Neuronal stem cell (in vitro differentiated cells): ENCODE measurements around the gene TMEM205.

ENCODE experiments used
- DNase-seq: peaks from one replicate; pipeline ENCODE4 v3.0.0-alpha.2; 2013; ENCODE audit warnings: low spot score
- H2AFZ ChIP-seq: one replicate; pipeline ENCODE4 v1.6.1; 2013; ENCODE audit warnings: mild to moderate bottlenecking, low read length, inconsistent platforms
- H2AK5ac ChIP-seq: 2 replicates; pipeline ENCODE4 v1.6.1; 2013; ENCODE audit warnings: low read depth, mild to moderate bottlenecking, inconsistent platforms, low read length, moderate library complexity, mixed read lengths
- H2BK120ac ChIP-seq: 2 replicates; pipeline ENCODE4 v1.6.1; 2013; ENCODE audit warnings: low read depth, mild to moderate bottlenecking, inconsistent platforms, low read length, moderate library complexity, mixed read lengths
- H2BK12ac ChIP-seq: one replicate; pipeline ENCODE4 v1.6.1; 2013; ENCODE audit warnings: low read length, inconsistent platforms
- H2BK15ac ChIP-seq: 2 replicates; pipeline ENCODE4 v1.6.1; 2013; ENCODE audit warnings: mild to moderate bottlenecking, low read length, inconsistent platforms, mixed read lengths
- H2BK5ac ChIP-seq: one replicate; pipeline ENCODE4 v1.6.1; 2013; ENCODE audit warnings: inconsistent platforms, mild to moderate bottlenecking, low read length, moderate library complexity
- H3K14ac ChIP-seq: one replicate; pipeline ENCODE4 v1.6.1; 2013; ENCODE audit warnings: low read length, inconsistent platforms
- H3K18ac ChIP-seq: 2 replicates; pipeline ENCODE4 v1.6.1; 2013; ENCODE audit warnings: low read length, inconsistent platforms
- H3K23ac ChIP-seq: 2 replicates; pipeline ENCODE4 v1.6.1; 2013; ENCODE audit warnings: low read depth, mild to moderate bottlenecking, mixed read lengths, low read length, inconsistent platforms; ENCODE audit not compliant: poor library complexity
- H3K27ac ChIP-seq: replicated peaks from 3 replicates; pipeline ENCODE4 v1.5.1; 2013; ENCODE audit warnings: low read length, inconsistent platforms
- H3K27me3 ChIP-seq, 3 experiments: 2 replicates each; pipeline ENCODE4 v1.6.1; 2013; ENCODE audit warnings: low read length in 3 of 3, mild to moderate bottlenecking in 2 of 3, inconsistent platforms in 1 of 3, low read depth in 1 of 3, mixed read lengths in 1 of 3, moderate library complexity in 1 of 3; ENCODE audit not compliant: control insufficient read depth in 3 of 3, insufficient read depth in 3 of 3
- H3K36me3 ChIP-seq, 2 donors: replicated peaks in 1 of 2; 2 replicates each; pipeline ENCODE4 v1.6.1; 2013; ENCODE audit warnings: low read length in 2 of 2; ENCODE audit not compliant: control insufficient read depth in 2 of 2, insufficient read depth in 2 of 2
- H3K4ac ChIP-seq: 2 replicates; pipeline ENCODE4 v1.6.1; 2013; ENCODE audit warnings: inconsistent platforms, mild to moderate bottlenecking, low read length, moderate library complexity
- H3K4me1 ChIP-seq, 2 donors: 1 replicate in 1 of 2; 2 replicates in 1 of 2; pipeline ENCODE4 v1.6.1; 2013; ENCODE audit warnings: low read length in 2 of 2, low read depth in 1 of 2; ENCODE audit not compliant: control insufficient read depth in 2 of 2, insufficient read depth in 1 of 2
- H3K4me2 ChIP-seq: one replicate; pipeline ENCODE4 v1.6.1; 2013; ENCODE audit warnings: mild to moderate bottlenecking, low read length, inconsistent platforms; ENCODE audit not compliant: insufficient read depth, poor library complexity, severe bottlenecking
- H3K4me3 ChIP-seq, 2 donors: 2 replicates each; pipeline ENCODE4 v1.5.1; 2013; ENCODE audit warnings: low read length in 2 of 2, mild to moderate bottlenecking in 2 of 2, inconsistent platforms in 1 of 2, moderate library complexity in 1 of 2
- H3K79me1 ChIP-seq: one replicate; pipeline ENCODE4 v1.6.1; 2013; ENCODE audit warnings: low read depth, mild to moderate bottlenecking, inconsistent platforms, low read length, moderate library complexity
- H3K9ac ChIP-seq: one replicate; pipeline ENCODE4 v1.6.1; 2013; ENCODE audit warnings: mild to moderate bottlenecking, low read depth, low read length, inconsistent platforms; ENCODE audit not compliant: poor library complexity
- H3K9me3 ChIP-seq, 2 donors: replicated peaks in 1 of 2; 2 replicates each; pipeline versions ENCODE3 to v1.6.1; 2013; ENCODE audit warnings: low read length in 2 of 2, mild to moderate bottlenecking in 2 of 2, inconsistent platforms in 1 of 2, low read depth in 1 of 2, mixed read lengths in 1 of 2, moderate library complexity in 1 of 2; ENCODE audit not compliant: control insufficient read depth in 2 of 2, insufficient read depth in 1 of 2
- H4K8ac ChIP-seq: one replicate; pipeline ENCODE4 v1.6.1; 2013; ENCODE audit warnings: low read depth, mild to moderate bottlenecking, inconsistent platforms, low read length, moderate library complexity
- H4K91ac ChIP-seq: one replicate; pipeline ENCODE4 v1.6.1; 2013; ENCODE audit warnings: low read length, low read depth, mild to moderate bottlenecking, inconsistent platforms; ENCODE audit not compliant: poor library complexity
- WGBS, 2 donors: extraction: QIAGEN DNeasy Blood & Tissue Kit; methylation state at CpG; one replicate each; pipeline ENCODE4 v1.1.7; 2013; ENCODE audit warnings: missing lambda C conversion rate in 2 of 2, mixed read lengths in 1 of 2; ENCODE audit not compliant: insufficient read length in 2 of 2, insufficient replicate concordance in 1 of 2; ENCODE audit errors: extremely low coverage in 2 of 2; 5-methylcytosine and 5-hydroxymethylcytosine counted together

Gene TMEM205

GRCh38 chr19:11367528-11367927 lies 21.5 kb upstream of the TMEM205 start:
- DNase-seq, result no peak
- H3K18ac ChIP-seq, result no peak overlapping the region
- H2AK5ac ChIP-seq, result no peak overlapping the region

GRCh38 chr19:11365557-11366117 lies 19.6 kb upstream of the TMEM205 start:
- H3K9ac ChIP-seq, result no peak overlapping the region
- no peak overlapping the region for H3K4ac ChIP-seq
- H3K4me2 ChIP-seq, result no peak overlapping the region
- WGBS, 2 donors, result no CpG with 5 or more reads among the region's 7 CpGs
- H2BK12ac ChIP-seq, result no peak overlapping the region
- DNase-seq, result no peak
- peaks cover 0 to 8% (median 0%) of the 10 kb centered on the region in 3 experiments for H3K27me3 ChIP-seq
- H3K14ac ChIP-seq, result no peak overlapping the region
- peaks cover 0 to 9% of the 10 kb centered on the region in 2 donors for H3K4me1 ChIP-seq
- no peak overlapping the region for H3K18ac ChIP-seq
- no peak overlapping the region for H2BK15ac ChIP-seq
- H2BK5ac ChIP-seq, result no peak overlapping the region
- peaks cover 0 to 5% of the 10 kb centered on the region in 2 donors for H3K36me3 ChIP-seq
- no peak overlapping the region for H4K8ac ChIP-seq
- H2BK120ac ChIP-seq, result no peak overlapping the region
- H3K9me3 ChIP-seq, result no peaks in the 10 kb centered on the region
- no peak overlapping the region for H3K23ac ChIP-seq
- H3K79me1 ChIP-seq, result no peaks in the 10 kb centered on the region
- H2AK5ac ChIP-seq, result peak overlapping the region; percentile 10
- H4K91ac ChIP-seq, result no peak overlapping the region
- H3K4me3 ChIP-seq, result no peak overlapping the region
- no peak overlapping the region for H3K27ac ChIP-seq
- H2AFZ ChIP-seq, result no peak overlapping the region

More at GRCh38 chr19:11367528-11367927, 21.5 kb upstream of the TMEM205 start:
- no peak overlapping the region for H2BK15ac ChIP-seq
- no peak overlapping the region for H2BK120ac ChIP-seq
- no peak overlapping the region for H3K27ac ChIP-seq
- H2BK12ac ChIP-seq, result no peak overlapping the region
- WGBS, 2 donors, result no CpG with 5 or more reads among the region's 2 CpGs
- no peak overlapping the region for H3K23ac ChIP-seq
- H3K4me1 ChIP-seq, result no peaks in the 10 kb centered on the region
- H2AFZ ChIP-seq, result no peak overlapping the region
- no peak overlapping the region for H3K4me3 ChIP-seq
- H3K9me3 ChIP-seq, result no peaks in the 10 kb centered on the region
- peaks cover 0 to 5% of the 10 kb centered on the region in 2 donors for H3K36me3 ChIP-seq
- H3K14ac ChIP-seq, result no peak overlapping the region
- H3K27me3 ChIP-seq, result peaks cover 0 to under 1% (median 0%) of the 10 kb centered on the region in 3 experiments
- H4K91ac ChIP-seq, result no peak overlapping the region
- no peak overlapping the region for H3K9ac ChIP-seq
- H2BK5ac ChIP-seq, result no peak overlapping the region
- no peak overlapping the region for H4K8ac ChIP-seq
- H3K4me2 ChIP-seq, result no peak overlapping the region
- H3K4ac ChIP-seq, result no peak overlapping the region
- H3K79me1 ChIP-seq, result no peaks in the 10 kb centered on the region

GRCh38 chr19:11364935-11365334 lies 18.9 kb upstream of the TMEM205 start:
- H3K27ac ChIP-seq, result no peak overlapping the region
- H3K14ac ChIP-seq, result no peak overlapping the region
- H3K4me3 ChIP-seq, result no peak overlapping the region
- no peak for DNase-seq
- H3K4me1 ChIP-seq, result peaks cover 0 to 9% of the 10 kb centered on the region in 2 donors
- H2BK12ac ChIP-seq, result no peak overlapping the region
- no CpG with 5 or more reads among the region's 5 CpGs for WGBS, 2 donors
- H4K8ac ChIP-seq, result no peak overlapping the region
- no peak overlapping the region for H2BK15ac ChIP-seq
- no peak overlapping the region for H2BK120ac ChIP-seq
- no peak overlapping the region for H2BK5ac ChIP-seq
- no peak overlapping the region for H3K4me2 ChIP-seq
- no peaks in the 10 kb centered on the region for H3K79me1 ChIP-seq
- no peak overlapping the region for H2AK5ac ChIP-seq
- H3K9ac ChIP-seq, result no peak overlapping the region
- H3K36me3 ChIP-seq, result peaks cover 0 to 5% of the 10 kb centered on the region in 2 donors
- H3K4ac ChIP-seq, result no peak overlapping the region
- H3K23ac ChIP-seq, result no peak overlapping the region
- peaks cover 0 to 12% (median 0%) of the 10 kb centered on the region in 3 experiments for H3K27me3 ChIP-seq
- H2AFZ ChIP-seq, result no peak overlapping the region
- no peak overlapping the region for H4K91ac ChIP-seq
- no peaks in the 10 kb centered on the region for H3K9me3 ChIP-seq
- no peak overlapping the region for H3K18ac ChIP-seq

- no peak overlapping the region for H2AK5ac ChIP-seq
- DNase-seq, result no peak
- WGBS, 2 donors, result no CpG with 5 or more reads among the region's 28 CpGs
- H3K27ac ChIP-seq, result no peak overlapping the region
- peaks cover 0 to 12% (median 0%) of the 10 kb centered on the region in 3 experiments for H3K27me3 ChIP-seq
- H2BK120ac ChIP-seq, result no peak overlapping the region
- H3K36me3 ChIP-seq, result peaks cover 0 to 2% of the 10 kb centered on the region in 2 donors
- H2BK15ac ChIP-seq, result no peak overlapping the region
- no peak overlapping the region for H3K4me2 ChIP-seq
- no peak overlapping the region for H3K23ac ChIP-seq
- H3K79me1 ChIP-seq, result no peaks in the 10 kb centered on the region
- no peak overlapping the region for H2AFZ ChIP-seq
- H3K18ac ChIP-seq, result no peak overlapping the region
- no peak overlapping the region for H4K8ac ChIP-seq
- no peak overlapping the region for H3K4me3 ChIP-seq
- no peak overlapping the region for H2BK5ac ChIP-seq
- no peak overlapping the region for H2BK12ac ChIP-seq
- H3K9me3 ChIP-seq, result no peaks in the 10 kb centered on the region
- H3K14ac ChIP-seq, result no peak overlapping the region
- H4K91ac ChIP-seq, result no peak overlapping the region
- H3K4me1 ChIP-seq, result peaks cover 0 to 9% of the 10 kb centered on the region in 2 donors
- no peak overlapping the region for H3K4ac ChIP-seq
- no peak overlapping the region for H3K9ac ChIP-seq
Observed at GRCh38 chr19:11364296-11364904, 18.3 kb upstream of the TMEM205 start.
